OCI-LY7 (cell line): ENCODE results near the gene KLK6. TPM values are rescaled to one million over a fixed set of nuclear protein-coding genes. Genes with fewer than 3 reads are reported as not detected.

ENCODE experiments used
- BruUV-seq: library from RNA; stranded (reverse); fragments of 400-500 nt; replicated peaks from 2 replicates; lab custom pipeline; 2021; lab: Mats Ljungman, UMichigan
- CTCF ChIA-PET: fragments of 300-600 bp; sonication (Branson Sonifier 250); formaldehyde crosslinking; loops from one replicate; lab custom pipeline; 2022; ENCODE audit warnings: antibody characterized with exemption; ENCODE audit not compliant: unreplicated experiment; lab: Charles Lee
- POLR2A ChIA-PET: fragments of 300-600 bp; sonication (Branson Sonifier 250); formaldehyde crosslinking; loops from one replicate; lab custom pipeline; 2022; ENCODE audit warnings: antibody characterized with exemption; lab: Charles Lee
- DNase-seq: peaks from one replicate; pipeline ENCODE4 v3.0.0-alpha.2; 2015; ENCODE audit warnings: low spot score
- H2AFZ ChIP-seq: fragments of 200-600 bp; sonication (generic), shearing (Covaris generic); 2 replicates; pipeline ENCODE4 v1.6.1; 2014; ENCODE audit warnings: mild to moderate bottlenecking, antibody characterized with exemption, low read length, moderate library complexity
- H3K27ac ChIP-seq: fragments of 200-600 bp; sonication (generic); 2 replicates; pipeline ENCODE4 v1.5.1; 2014; ENCODE audit warnings: mixed run types, low read depth, mild to moderate bottlenecking, moderate library complexity, low read length, inconsistent platforms; ENCODE audit not compliant: poor library complexity, severe bottlenecking
- H3K36me3 ChIP-seq: fragments of 200-600 bp; sonication (generic); 2 replicates; pipeline ENCODE4 v1.6.1; 2014; ENCODE audit warnings: mild to moderate bottlenecking, antibody characterized with exemption, low read length, moderate library complexity, mixed read lengths; ENCODE audit not compliant: insufficient read depth
- H3K4me1 ChIP-seq: fragments of 200-600 bp; sonication (generic); 2 replicates; pipeline ENCODE4 v1.5.1; 2014; ENCODE audit warnings: mild to moderate bottlenecking, low read length; ENCODE audit not compliant: insufficient read depth, poor library complexity, severe bottlenecking
- H3K4me2 ChIP-seq: fragments of 200-600 bp; sonication (generic); 2 replicates; pipeline ENCODE4 v1.6.1; 2014; ENCODE audit warnings: mild to moderate bottlenecking, low read length
- H3K4me3 ChIP-seq: fragments of 200-600 bp; sonication (generic); 2 replicates; pipeline ENCODE4 v1.5.1; 2014; ENCODE audit warnings: mild to moderate bottlenecking, low read depth, low read length; ENCODE audit not compliant: poor library complexity, severe bottlenecking
- H3K79me2 ChIP-seq: fragments of 200-600 bp; sonication (generic); 2 replicates; pipeline ENCODE4 v1.6.1; 2016; ENCODE audit warnings: low read depth, mild to moderate bottlenecking, low read length, moderate library complexity, mixed read lengths; ENCODE audit not compliant: insufficient read depth
- H3K9me2 ChIP-seq: fragments of 200-600 bp; sonication (generic); 2 replicates; pipeline ENCODE4 v1.6.1; 2016; ENCODE audit warnings: mild to moderate bottlenecking, low read length, mixed read lengths; ENCODE audit not compliant: insufficient read depth
- H3K9me3 ChIP-seq: fragments of 200-600 bp; sonication (generic); 2 replicates; pipeline ENCODE4 v1.6.1; 2014; ENCODE audit warnings: mild to moderate bottlenecking, mixed run types, low read length, mixed read lengths
- H4K20me1 ChIP-seq: fragments of 200-600 bp; sonication (generic); 2 replicates; pipeline ENCODE4 v1.6.1; 2014; ENCODE audit warnings: mild to moderate bottlenecking, antibody characterized with exemption, low read length, moderate library complexity, mixed read lengths; ENCODE audit not compliant: insufficient read depth
- CTCF ChIP-seq: fragments of 200-600 bp; sonication (generic); conservative IDR thresholded peaks from 2 replicates; pipeline ENCODE4 v1.5.1; 2014; ENCODE audit warnings: mild to moderate bottlenecking, antibody characterized with exemption, low read length, moderate library complexity, mixed read lengths
- EZH2phosphoT487 ChIP-seq: fragments of 200-600 bp; sonication (generic); IDR thresholded peaks from 2 replicates; pipeline ENCODE4 v1.6.1; 2018; ENCODE audit warnings: low read depth, borderline replicate concordance, mild to moderate bottlenecking, mixed run types, antibody characterized with exemption, low read length, moderate library complexity, mixed read lengths
- intact Hi-C: fragments of 100-400 bp; cut with micrococcal nuclease; formaldehyde crosslinking; loops from one replicate; pipeline ENCODE4 v1.10.0; 2022; ENCODE audit not compliant: unreplicated experiment
- total RNA-seq, 2 experiments: library from RNA; depleted of rRNA in 1 of 2; stranded (reverse); fragments of >200 nt in 1 of 2; shearing (Covaris generic) in 1 of 2; gene quantifications; 2 replicates each; pipeline ENCODE4 v1.2.3, GENCODE V29; 2014 to 2022

The KLK6 gene
- total RNA-seq, 2 experiments from 2014 or later = not detected

GRCh38 chr19:50967929-50968715, 1.3 kb downstream of the KLK6 start:
- Histone ChIP-seq H4K20me1 (no peaks in the 10 kb centered on the region), H3K9me3 (no peaks in the 10 kb centered on the region), H3K4me2 (no peak overlapping the region), H3K79me2 (no peaks in the 10 kb centered on the region), H3K27ac (no peak overlapping the region), H3K36me3 (no peaks in the 10 kb centered on the region), H3K9me2 (no peaks in the 10 kb centered on the region), H3K4me1 (no peaks in the 10 kb centered on the region), H3K4me3 (no peak overlapping the region), H2AFZ (no peak overlapping the region)
- POLR2A ChIA-PET = no interaction called here
- no peak for DNase-seq
- CTCF ChIA-PET = no interaction called here
- intact Hi-C loops = no loop called here
- BruUV-seq = no TSS peak
- no peak for TF ChIP-seq EZH2phosphoT487
- TF ChIP-seq CTCF = no peak

- intact Hi-C loops = no loop called here
- no peak overlapping the region for H3K4me3 ChIP-seq
- H2AFZ ChIP-seq = no peak overlapping the region
- CTCF ChIA-PET = no interaction called here
- H3K27ac ChIP-seq = no peak overlapping the region
- no peak overlapping the region for H3K4me2 ChIP-seq
- H3K9me2 ChIP-seq = no peaks in the 10 kb centered on the region
- no peaks in the 10 kb centered on the region for H3K36me3 ChIP-seq
- H3K4me1 ChIP-seq = no peaks in the 10 kb centered on the region
- TF ChIP-seq CTCF (no peak), EZH2phosphoT487 (no peak)
- H3K79me2 ChIP-seq = no peaks in the 10 kb centered on the region
- no peak for DNase-seq
- H4K20me1 ChIP-seq = no peaks in the 10 kb centered on the region
- POLR2A ChIA-PET = no interaction called here
- BruUV-seq = no TSS peak
- no peaks in the 10 kb centered on the region for H3K9me3 ChIP-seq
Measured at GRCh38 chr19:50964266-50964665, 5.1 kb downstream of the KLK6 start.

- BruUV-seq = no TSS peak
- Histone ChIP-seq H3K36me3 (no peaks in the 10 kb centered on the region), H4K20me1 (no peaks in the 10 kb centered on the region), H3K4me1 (no peaks in the 10 kb centered on the region), H3K27ac (no peak overlapping the region), H2AFZ (no peak overlapping the region), H3K4me3 (no peak overlapping the region), H3K79me2 (no peaks in the 10 kb centered on the region), H3K4me2 (no peak overlapping the region), H3K9me3 (no peaks in the 10 kb centered on the region), H3K9me2 (no peaks in the 10 kb centered on the region)
- TF ChIP-seq EZH2phosphoT487 (no peak), CTCF (no peak)
- no peak for DNase-seq
- intact Hi-C loops = no loop called here
- CTCF ChIA-PET = no interaction called here
- POLR2A ChIA-PET = no interaction called here
Measured at GRCh38 chr19:50963381-50963780, 6.0 kb downstream of the KLK6 start.
